ENCODE measurements around the gene GHRL. TPM values are rescaled to one million over a fixed set of nuclear protein-coding genes. Genes with fewer than 3 reads are reported as not detected.

GHRL gene
- total RNA-seq, 1 experiment from 2014 or later: not detected

DNA sequence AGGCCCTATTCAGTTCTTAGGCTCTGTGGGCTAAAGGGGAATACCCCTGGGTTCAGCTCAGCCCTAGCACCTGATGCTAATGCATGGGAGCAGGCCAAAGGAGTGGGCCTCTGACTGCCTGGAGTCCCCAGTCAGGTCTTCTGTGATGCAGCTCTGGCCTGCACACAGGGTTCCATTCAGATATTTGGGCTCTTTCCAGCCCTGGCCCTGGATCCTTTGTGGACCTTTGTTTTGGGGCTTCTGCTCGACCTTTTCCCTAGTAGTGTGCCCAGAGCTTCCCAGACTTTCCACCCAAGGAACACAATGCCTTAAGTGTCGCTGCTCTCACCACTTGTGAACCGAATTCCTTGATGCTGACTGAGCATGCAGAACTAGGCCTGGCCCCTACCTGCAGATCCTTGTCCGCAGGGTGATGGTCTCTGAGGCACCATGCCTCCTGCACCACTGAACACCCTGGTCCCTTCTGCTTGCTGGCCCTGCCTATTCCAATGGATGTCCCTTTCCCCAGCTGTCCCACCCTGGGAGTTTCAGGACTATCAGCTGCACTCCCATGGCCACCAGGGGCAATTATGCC, 23.1 kb upstream of the GHRL start:
- intact Hi-C loops (cut with micrococcal nuclease): no loop called here
- TF ChIP-seq ZFX (IDR thresholded peaks at IDR 0.05): no peak
- no peak for TF ChIP-seq CBX3 (IDR thresholded peaks at IDR 0.05; ENCODE audit: low read depth)
- TF ChIP-seq ELF1 (IDR thresholded peaks at IDR 0.05; ENCODE audit: borderline replicate concordance, low read depth): no peak
- no peak for TF ChIP-seq TCF7L2 (IDR thresholded peaks at IDR 0.05; ENCODE audit: borderline replicate concordance, extremely low read depth, insufficient read depth, insufficient read length)
- TF ChIP-seq SIN3A (IDR thresholded peaks at IDR 0.05; ENCODE audit: low read depth): no peak
- no peak for TF ChIP-seq FOSL1 (IDR thresholded peaks at IDR 0.05; ENCODE audit: low read depth)
- no peak for TF ChIP-seq SRF (IDR thresholded peaks at IDR 0.05; ENCODE audit: low read depth)
- TF ChIP-seq CTCF (IDR thresholded peaks at IDR 0.05 in 2 of 3, conservative IDR thresholded peaks at IDR 0.05 in 1 of 3; ENCODE audit: borderline replicate concordance in 1 of 3, insufficient read depth in 1 of 3, low read depth in 2 of 3, low read length in 2 of 3): no peak
- no peak for TF ChIP-seq SP1 (IDR thresholded peaks at IDR 0.05; ENCODE audit: low read depth)
- TF ChIP-seq ZNF274 (IDR thresholded peaks at IDR 0.05; ENCODE audit: low read depth, low read length): no peak
- TF ChIP-seq CEBPB (IDR thresholded peaks at IDR 0.05; ENCODE audit: low read depth): no peak
- Histone ChIP-seq H3K79me2 (ENCODE audit: insufficient read depth, low read length) (peaks cover 39% of the 10 kb centered on the region), H3K9me3 (ENCODE audit: control insufficient read depth in 1 of 2, insufficient read depth in 1 of 2, low read depth in 1 of 2, low read length in 2 of 2) (no peaks in the 10 kb centered on the region), H3K4me3 (replicated peaks in 1 of 2; ENCODE audit: low read depth in 1 of 2, low read length in 2 of 2) (no peak overlapping the region), H3K4me2 (ENCODE audit: low read length) (no peak overlapping the region), H2AFZ (ENCODE audit: low read depth, low read length, poor library complexity, severe bottlenecking) (no peak overlapping the region), H3K27me3 (ENCODE audit: insufficient read depth, low read length) (no peaks in the 10 kb centered on the region), H3K9ac (ENCODE audit: low read length) (no peak overlapping the region), H3K36me3 (ENCODE audit: control insufficient read depth in 1 of 2, insufficient read depth in 2 of 2, low read length in 2 of 2) (peaks cover 53 to 72% of the 10 kb centered on the region in 2 experiments), H4K20me1 (ENCODE audit: insufficient read depth) (0 out of 2 replicates have a peak, but pooled peaks cover 4% of the 10 kb centered on the region), H3K27ac (ENCODE audit: low read depth, low read length) (no peak overlapping the region), H3K9me2 (ENCODE audit: insufficient read depth) (no peaks in the 10 kb centered on the region), H3K4me1 (ENCODE audit: control insufficient read depth in 1 of 2, insufficient read depth in 2 of 2, low read length in 2 of 2) (peaks cover 0 to 9% of the 10 kb centered on the region in 2 experiments; a peak in 2 of 4 replicates)
- no peak for DNase-seq (ENCODE audit: low read depth, low spot score)
- BruUV-seq (replicated peaks): no TSS peak
- ChIA-PET RAD21 (ENCODE audit: low non-redundant PET in 1 of 2, low total read pairs in 2 of 2, uncharacterized antibody in 2 of 2, unreplicated experiment in 2 of 2) (no interaction called here), CTCF (no interaction called here), POLR2A (no interaction called here)
- no peak for ATAC-seq

Data from HCT116 (cell line).